GM19467 (cell line): ENCODE results near the gene VAV2.
"Not testable (repeated sequence)": the region's sequence is repeated elsewhere in the genome, so short reads cannot be mapped to it uniquely, and the experiment has no call there.

Experiments used
- ATAC-seq: cut with Tn5 transposase; IDR thresholded peaks from one replicate; pipeline ENCODE4 v1.9.1; 2021; ENCODE audit warnings: mild to moderate bottlenecking, moderate library complexity; ENCODE audit not compliant: unreplicated experiment

VAV2 gene

GRCh38 chr9:133918111-133918813 lies 73.9 kb downstream of the VAV2 start:
- ATAC-seq: no peak

- no peak for ATAC-seq
Observed at GRCh38 chr9:133917375-133917774, 74.7 kb downstream of the VAV2 start.

- no peak for ATAC-seq
Observed at GRCh38 chr9:133916159-133916541, 76.0 kb downstream of the VAV2 start.

DNA sequence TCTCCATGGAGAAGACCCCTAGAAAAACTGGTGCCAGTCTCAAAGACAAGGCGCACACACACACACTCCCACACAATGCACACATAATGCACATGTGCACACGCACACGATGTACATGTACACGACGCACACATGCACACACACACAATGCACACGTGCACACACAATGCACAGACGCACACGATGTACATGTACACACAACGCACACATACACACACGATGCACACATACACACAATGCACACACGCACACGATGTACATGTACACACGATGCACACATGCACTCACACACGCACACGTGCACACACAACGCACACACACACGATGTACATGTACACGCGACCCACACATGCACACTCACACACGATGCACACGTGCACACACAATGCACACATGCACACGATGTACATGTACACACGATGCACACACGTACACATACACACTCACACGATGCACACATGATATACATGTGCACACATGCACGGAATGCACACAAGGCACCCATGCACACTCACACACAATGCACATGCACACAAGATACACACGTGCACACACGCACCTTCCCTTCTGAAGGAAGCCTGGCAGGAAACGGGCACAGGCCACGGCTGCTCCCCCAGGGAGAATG lies 76.5 kb downstream of the VAV2 start:
- ATAC-seq: no peak

DNA sequence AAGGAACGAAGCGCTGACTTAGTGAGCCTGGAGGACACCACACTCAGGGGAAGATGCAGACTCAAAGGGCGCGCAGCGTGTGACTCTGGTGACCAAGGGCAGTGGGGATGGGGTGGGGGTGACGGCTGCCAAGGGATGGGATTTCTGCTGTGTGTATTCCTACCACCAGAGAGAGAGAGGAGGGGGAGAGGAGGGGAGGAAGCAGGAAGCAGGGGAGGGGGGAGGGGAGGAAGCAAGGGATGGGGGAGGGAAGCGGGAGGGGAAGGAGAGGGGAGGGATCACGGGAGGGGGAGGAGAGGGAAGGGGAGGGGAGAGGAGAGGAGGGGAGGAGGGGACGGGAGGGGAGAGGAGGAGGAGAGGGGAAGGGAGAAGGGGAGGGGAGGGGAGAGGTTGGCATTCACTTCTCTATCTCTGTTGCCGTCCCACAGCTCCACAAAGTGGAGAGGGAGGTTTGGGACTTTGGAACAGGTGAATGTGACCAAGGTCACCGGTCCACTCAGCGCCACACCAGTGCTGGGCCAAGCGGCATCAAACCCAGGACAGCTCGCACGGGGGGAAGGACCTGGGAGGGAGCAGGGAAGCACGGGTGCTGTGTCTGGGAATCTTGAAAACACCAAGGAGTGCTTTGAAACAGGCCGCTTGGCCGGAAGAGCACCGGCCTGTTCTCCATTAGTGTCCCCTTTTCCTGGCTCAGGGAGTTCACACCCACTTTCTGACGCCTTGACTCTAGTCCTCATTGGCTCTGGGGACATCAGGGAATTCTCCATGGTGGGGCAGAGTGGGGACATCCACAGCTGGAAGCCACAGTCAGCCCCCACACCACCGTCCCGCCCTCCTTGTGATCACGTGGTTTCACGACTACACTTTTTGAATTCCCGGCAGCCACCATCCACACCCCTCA lies 77.4 kb downstream of the VAV2 start:
- no peak for ATAC-seq

DNA sequence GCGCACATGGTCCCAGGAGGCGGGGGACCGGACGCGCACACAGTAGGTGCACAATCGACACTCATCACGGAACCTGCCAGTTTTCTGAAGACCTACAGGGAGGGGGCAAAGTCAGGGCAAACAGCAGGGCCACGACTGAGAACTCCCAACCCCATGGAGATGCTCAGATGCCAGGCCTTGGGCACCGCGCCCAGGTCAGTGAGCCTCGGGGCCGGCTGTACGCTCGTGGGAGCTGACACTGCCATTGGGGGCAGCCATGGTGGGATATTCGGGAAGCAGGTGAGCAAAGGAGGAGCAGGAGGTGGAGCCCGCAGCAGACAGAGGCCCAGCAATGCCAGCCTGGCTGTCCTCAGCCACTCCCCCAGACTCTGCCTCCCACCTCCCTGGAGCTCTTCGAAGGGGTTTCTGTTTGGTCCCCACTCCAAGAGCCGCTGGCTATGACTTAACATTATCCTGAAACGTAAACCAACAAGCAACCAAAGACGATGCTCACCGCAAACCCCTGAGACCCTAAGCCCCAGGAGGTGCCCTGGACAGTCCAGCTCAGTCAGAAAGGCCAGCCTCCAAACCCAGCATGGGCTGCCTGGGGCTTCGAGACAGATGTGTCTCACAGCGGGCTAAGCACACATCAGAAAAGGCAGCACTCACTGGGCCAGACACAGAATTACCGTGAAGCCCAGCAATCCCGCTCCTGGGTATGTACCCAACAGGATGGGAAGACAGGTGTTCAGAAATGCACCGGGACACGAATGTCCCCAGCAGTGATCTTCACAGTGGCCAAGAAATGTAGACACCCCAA lies 78.4 kb downstream of the VAV2 start:
- no peak for ATAC-seq

DNA sequence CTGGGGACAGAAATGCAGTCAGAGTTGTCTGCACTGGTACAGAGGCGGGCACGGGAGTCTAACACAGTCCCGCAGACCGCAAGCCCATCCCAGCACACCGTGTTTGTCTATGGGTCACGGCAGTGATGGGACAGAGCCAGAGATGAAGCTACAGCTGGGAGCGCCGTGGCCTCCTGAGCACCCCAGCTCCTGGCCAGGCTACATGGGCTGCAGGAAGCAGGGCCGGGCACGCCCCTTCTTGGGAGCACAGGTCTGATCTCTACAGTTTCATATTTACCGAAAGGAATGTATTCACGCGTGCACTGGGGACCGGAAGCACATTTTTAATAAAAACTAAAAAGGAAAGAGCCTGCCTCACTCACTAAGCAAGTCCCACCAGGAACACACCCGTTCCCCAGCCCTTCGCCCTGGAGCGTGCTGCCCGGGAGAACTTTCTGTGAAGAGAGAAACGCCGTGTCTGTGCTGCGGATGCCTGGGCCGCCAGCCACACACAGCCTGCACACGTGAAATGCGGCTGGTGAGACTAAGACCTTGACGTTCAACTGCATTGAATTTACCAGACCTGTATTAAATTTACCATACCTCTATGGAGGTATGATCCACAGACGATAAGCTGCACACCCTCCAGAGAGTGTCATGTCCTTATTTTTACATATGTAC lies 81.1 kb downstream of the VAV2 start:
- ATAC-seq: no peak

GRCh38 chr9:133906932-133907910 lies 84.9 kb downstream of the VAV2 start:
- ATAC-seq: no peak

GRCh38 chr9:133906218-133906617 lies 85.9 kb downstream of the VAV2 start:
- no peak for ATAC-seq

GRCh38 chr9:133905493-133905892 lies 86.6 kb downstream of the VAV2 start:
- ATAC-seq: no peak

- no peak for ATAC-seq
Observed at GRCh38 chr9:133904346-133905090, 87.6 kb downstream of the VAV2 start.

- ATAC-seq: no peak
Observed at GRCh38 chr9:133901184-133901835, 90.8 kb downstream of the VAV2 start.

- no peak for ATAC-seq
Observed at GRCh38 chr9:133897675-133898074, 94.4 kb downstream of the VAV2 start.

DNA sequence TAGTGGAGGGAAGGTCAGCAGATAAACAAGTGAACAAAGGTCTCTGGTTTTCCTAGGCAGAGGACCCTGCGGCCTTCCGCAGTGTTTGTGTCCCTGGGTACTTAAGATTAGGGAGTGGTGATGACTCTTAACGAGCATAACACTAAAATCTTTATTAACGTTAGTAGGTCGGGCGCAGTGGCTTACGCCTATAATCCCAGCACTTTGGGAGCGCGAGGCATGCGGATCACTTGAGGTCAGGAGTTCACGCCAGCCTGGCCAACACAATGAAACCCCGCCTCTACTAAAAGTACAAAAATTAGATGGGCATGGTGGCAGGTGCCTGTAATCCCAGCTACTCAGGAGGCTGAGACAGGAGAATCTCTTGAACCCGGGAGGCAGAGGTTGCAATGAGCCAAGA lies 96.1 kb downstream of the VAV2 start:
- ATAC-seq: not testable (repeated sequence)

- no peak for ATAC-seq
Observed at GRCh38 chr9:133895335-133895734, 96.8 kb downstream of the VAV2 start.

- ATAC-seq: no peak
Observed at GRCh38 chr9:133894377-133895321, 97.5 kb downstream of the VAV2 start.
